PC-3 (cell line): ENCODE measurements around the gene NAT16.

ENCODE experiments used
- CTCF ChIP-seq: fragments of 300-600 bp; sonication (generic); conservative IDR thresholded peaks from 2 replicates; pipeline ENCODE4 v1.5.1; 2017; ENCODE audit warnings: antibody characterized with exemption, low read depth, mild to moderate bottlenecking, low read length
- EZH2phosphoT487 ChIP-seq: fragments of 300-600 bp; sonication (generic); IDR thresholded peaks from 2 replicates; pipeline ENCODE4 v1.6.1; 2018; ENCODE audit warnings: mild to moderate bottlenecking, antibody characterized with exemption, low read length, borderline replicate concordance

DNA sequence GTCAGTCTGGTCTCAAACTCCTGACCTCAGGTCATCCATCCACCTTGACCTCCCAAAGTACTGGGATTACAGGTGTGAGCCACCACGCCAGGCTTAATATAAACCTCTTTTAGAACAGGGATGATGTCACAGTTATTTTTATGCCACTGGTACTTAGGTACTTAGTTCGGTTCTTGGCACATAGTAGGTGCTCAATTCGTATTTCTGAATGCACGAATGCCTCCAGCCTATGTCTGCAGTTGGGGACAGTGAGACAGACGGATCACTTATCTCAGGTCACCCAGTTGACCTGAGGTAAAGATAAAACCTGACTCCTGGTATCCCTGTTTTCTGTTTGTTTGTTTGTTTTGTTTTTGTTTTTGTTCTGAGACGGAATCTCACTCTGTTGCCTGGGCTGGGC is 6.1 kb upstream of the NAT16 start:
- TF ChIP-seq CTCF (no peak), EZH2phosphoT487 (no peak)
